Amygdala (tissue), 56 donors: ENCODE results near the gene PABPN1L.
A peak's percentile ranks its signal among the peaks of the same experiment; 100 is the strongest.

Source experiments
- DNase-seq, 56 donors: peaks; one replicate each; lab custom pipeline; 2025; lab: John Stamatoyannopoulos, UW

The PABPN1L gene

GRCh38 chr16:88835383-88835782, 31.1 kb downstream of the PABPN1L start:
- no peak for DNase-seq

GRCh38 chr16:88834670-88835069, 31.8 kb downstream of the PABPN1L start:
- no peak for DNase-seq

GRCh38 chr16:88833086-88833485, 33.4 kb downstream of the PABPN1L start:
- no peak for DNase-seq

GRCh38 chr16:88831838-88832237, 34.6 kb downstream of the PABPN1L start:
- no peak for DNase-seq

- DNase-seq = no peak
These were observed 35.7 kb downstream of the PABPN1L start for GRCh38 chr16:88830783-88831182.

- no peak for DNase-seq
These were observed 36.2 kb downstream of the PABPN1L start for GRCh38 chr16:88830258-88830657.

GRCh38 chr16:88828711-88829110, 37.7 kb downstream of the PABPN1L start:
- DNase-seq = peak in 15 of 56 donors; percentile 19 to 86 (median 46)

- DNase-seq = no peak
These were observed 38.7 kb downstream of the PABPN1L start for GRCh38 chr16:88827727-88828126.

GRCh38 chr16:88826070-88826840, 40.2 kb downstream of the PABPN1L start:
- DNase-seq = no peak

GRCh38 chr16:88825146-88825545, 41.3 kb downstream of the PABPN1L start:
- DNase-seq = no peak

GRCh38 chr16:88824256-88825077, 42.0 kb downstream of the PABPN1L start:
- DNase-seq = no peak

GRCh38 chr16:88823646-88824045, 42.8 kb downstream of the PABPN1L start:
- DNase-seq = peak in 13 of 56 donors; percentile 7 to 72 (median 32)

GRCh38 chr16:88822281-88823040, 44.0 kb downstream of the PABPN1L start:
- no peak for DNase-seq

GRCh38 chr16:88821168-88821850, 45.2 kb downstream of the PABPN1L start:
- DNase-seq = no peak

GRCh38 chr16:88820385-88821025, 46.0 kb downstream of the PABPN1L start:
- no peak for DNase-seq

- DNase-seq = no peak
These were observed 47.3 kb downstream of the PABPN1L start for GRCh38 chr16:88819126-88819525.

- DNase-seq = no peak
These were observed 47.9 kb downstream of the PABPN1L start for GRCh38 chr16:88818575-88818874.

GRCh38 chr16:88817785-88818574, 48.5 kb downstream of the PABPN1L start:
- DNase-seq = no peak
